OCI-LY1 (cell line): ENCODE results near the gene GKN2.

Experiments used
- H2AFZ ChIP-seq: fragments of 200-600 bp; sonication (generic), shearing (Covaris generic); 2 replicates; pipeline ENCODE4 v1.6.0; 2014; ENCODE audit warnings: antibody characterized with exemption, mild to moderate bottlenecking, low read length
- H3F3A ChIP-seq: fragments of 200-600 bp; sonication (generic), shearing (Covaris generic); 2 replicates; pipeline ENCODE4 v1.6.0; 2014; ENCODE audit warnings: mild to moderate bottlenecking, antibody characterized with exemption, low read length, moderate library complexity; ENCODE audit not compliant: insufficient read depth
- H3K27ac ChIP-seq: fragments of 200-600 bp; sonication (generic); 2 replicates; pipeline ENCODE4 v1.5.1; 2014; ENCODE audit warnings: low read length, mixed run types, mild to moderate bottlenecking, low read depth; ENCODE audit not compliant: poor library complexity, severe bottlenecking
- H3K27me3 ChIP-seq: fragments of 200-600 bp; sonication (generic); 2 replicates; pipeline ENCODE4 v1.6.0; 2014; ENCODE audit warnings: antibody characterized with exemption, mild to moderate bottlenecking, low read length, moderate library complexity; ENCODE audit not compliant: insufficient read depth
- H3K36me3 ChIP-seq: fragments of 200-600 bp; sonication (generic); 2 replicates; pipeline ENCODE4 v1.6.1; 2014; ENCODE audit warnings: mild to moderate bottlenecking, antibody characterized with exemption, low read length, moderate library complexity, mixed read lengths; ENCODE audit not compliant: insufficient read depth
- H3K4me1 ChIP-seq: fragments of 200-600 bp; sonication (generic); 2 replicates; pipeline ENCODE4 v1.5.1; 2014; ENCODE audit warnings: mild to moderate bottlenecking, low read length, moderate library complexity; ENCODE audit not compliant: insufficient read depth, severe bottlenecking
- H3K4me2 ChIP-seq: fragments of 200-600 bp; sonication (generic), shearing (Covaris generic); 2 replicates; pipeline ENCODE4 v1.6.1; 2014; ENCODE audit warnings: low read length
- H3K4me3 ChIP-seq: fragments of 200-600 bp; sonication (generic); 2 replicates; pipeline ENCODE4 v1.5.1; 2014; ENCODE audit warnings: low read length, low read depth, mild to moderate bottlenecking, mixed read lengths; ENCODE audit not compliant: poor library complexity, severe bottlenecking
- H3K79me2 ChIP-seq: fragments of 200-600 bp; shearing (Covaris generic); 2 replicates; pipeline ENCODE4 v1.6.1; 2016; ENCODE audit warnings: mixed run types, low read length, mixed read lengths; ENCODE audit not compliant: insufficient read depth
- H3K9ac ChIP-seq: fragments of 200-600 bp; sonication (generic), shearing (Covaris generic); 2 replicates; pipeline ENCODE4 v1.6.1; 2014; ENCODE audit warnings: mild to moderate bottlenecking, low read length, mixed read lengths
- H3K9me2 ChIP-seq: fragments of 200-600 bp; sonication (generic), shearing (Covaris generic); 2 replicates; pipeline ENCODE4 v1.6.1; 2014; ENCODE audit warnings: low read depth, mild to moderate bottlenecking, low read length, mixed read lengths
- H3K9me3 ChIP-seq: fragments of 200-600 bp; shearing (Covaris generic); 2 replicates; pipeline ENCODE4 v1.6.1; 2014; ENCODE audit warnings: low read length, mixed read lengths
- H4K20me1 ChIP-seq: fragments of 200-600 bp; sonication (generic), shearing (Covaris generic); 2 replicates; pipeline ENCODE4 v1.6.0; 2016; ENCODE audit warnings: mild to moderate bottlenecking, low read length; ENCODE audit not compliant: insufficient read depth
- EZH2 ChIP-seq: fragments of 200-600 bp; sonication (generic), shearing (Covaris generic); IDR thresholded peaks from 2 replicates; pipeline ENCODE4 v1.8.0; 2017; ENCODE audit warnings: borderline replicate concordance, mixed run types, mild to moderate bottlenecking, antibody characterized with exemption, low read length, moderate library complexity, mixed read lengths
- TF ChIP-seq, protein P1 (sequence below): fragments of 200-600 bp; sonication (generic), shearing (Covaris generic); IDR thresholded peaks from 2 replicates; pipeline ENCODE4 v1.5.1; 2017; ENCODE audit warnings: mild to moderate bottlenecking, antibody characterized with exemption, low read length, moderate library complexity, mixed read lengths

Gene GKN2

DNA sequence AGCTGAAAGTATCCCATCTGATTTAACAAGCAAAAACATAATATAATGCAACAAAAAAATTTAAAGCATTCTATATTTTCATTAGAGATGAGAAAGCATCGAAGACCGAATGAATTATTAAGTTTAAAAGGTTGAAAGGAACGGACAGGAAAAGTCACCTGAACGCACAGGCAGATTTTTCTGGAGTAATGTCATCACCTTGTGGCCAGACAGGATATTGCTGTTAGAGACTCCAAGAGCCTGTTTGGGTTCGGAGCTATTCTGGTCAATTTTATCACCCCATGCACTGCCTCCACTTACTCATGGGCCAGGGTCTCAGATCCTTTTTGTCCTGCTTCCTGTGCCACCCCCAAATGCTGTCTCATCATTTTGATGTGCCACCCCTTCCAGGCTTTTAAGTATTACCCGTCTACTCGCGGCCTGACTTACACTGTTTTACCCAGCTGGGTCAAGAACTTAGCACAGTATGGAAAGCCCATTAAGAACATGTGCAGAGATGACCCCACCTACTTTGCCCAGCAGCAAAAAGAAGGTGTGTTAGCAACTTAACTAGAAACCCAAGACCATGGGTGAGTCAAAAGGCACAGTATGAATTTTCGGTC, 27.3 kb downstream of the GKN2 start:
- no peak overlapping the region for H2AFZ ChIP-seq
- no peaks in the 10 kb centered on the region for H3K9me2 ChIP-seq

DNA sequence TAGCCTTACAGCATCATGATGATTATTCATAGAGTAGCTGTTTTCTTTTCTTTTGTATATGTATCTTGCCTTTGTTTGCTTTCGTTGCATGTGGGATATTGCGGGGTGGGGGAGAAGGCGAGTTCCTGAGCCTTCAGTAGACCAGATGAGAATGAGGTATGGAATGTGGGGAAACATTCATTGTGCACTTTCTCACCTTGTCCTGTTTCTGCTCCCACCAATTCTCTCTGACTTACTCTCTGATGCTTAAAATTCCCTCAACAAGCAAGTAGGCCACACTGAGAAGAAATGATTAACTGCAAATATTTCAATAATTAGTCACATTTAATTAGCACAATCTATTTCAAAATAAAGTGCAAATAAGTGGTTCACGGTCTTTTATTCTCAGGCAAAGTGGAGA, 31.0 kb downstream of the GKN2 start:
- Histone ChIP-seq H4K20me1 (no peaks in the 10 kb centered on the region), H3K27me3 (no peaks in the 10 kb centered on the region), H3K27ac (no peak overlapping the region), H3K79me2 (no peaks in the 10 kb centered on the region), H3K4me1 (peaks cover 4% of the 10 kb centered on the region), H3K9me2 (no peaks in the 10 kb centered on the region), H3F3A (no peaks in the 10 kb centered on the region), H3K9me3 (no peaks in the 10 kb centered on the region), H3K4me3 (no peak overlapping the region), H3K9ac (no peak overlapping the region), H2AFZ (no peak overlapping the region), H3K4me2 (no peak overlapping the region), H3K36me3 (no peaks in the 10 kb centered on the region)
- no peak for TF ChIP-seq EZH2
- TF ChIP-seq, protein P1, sequence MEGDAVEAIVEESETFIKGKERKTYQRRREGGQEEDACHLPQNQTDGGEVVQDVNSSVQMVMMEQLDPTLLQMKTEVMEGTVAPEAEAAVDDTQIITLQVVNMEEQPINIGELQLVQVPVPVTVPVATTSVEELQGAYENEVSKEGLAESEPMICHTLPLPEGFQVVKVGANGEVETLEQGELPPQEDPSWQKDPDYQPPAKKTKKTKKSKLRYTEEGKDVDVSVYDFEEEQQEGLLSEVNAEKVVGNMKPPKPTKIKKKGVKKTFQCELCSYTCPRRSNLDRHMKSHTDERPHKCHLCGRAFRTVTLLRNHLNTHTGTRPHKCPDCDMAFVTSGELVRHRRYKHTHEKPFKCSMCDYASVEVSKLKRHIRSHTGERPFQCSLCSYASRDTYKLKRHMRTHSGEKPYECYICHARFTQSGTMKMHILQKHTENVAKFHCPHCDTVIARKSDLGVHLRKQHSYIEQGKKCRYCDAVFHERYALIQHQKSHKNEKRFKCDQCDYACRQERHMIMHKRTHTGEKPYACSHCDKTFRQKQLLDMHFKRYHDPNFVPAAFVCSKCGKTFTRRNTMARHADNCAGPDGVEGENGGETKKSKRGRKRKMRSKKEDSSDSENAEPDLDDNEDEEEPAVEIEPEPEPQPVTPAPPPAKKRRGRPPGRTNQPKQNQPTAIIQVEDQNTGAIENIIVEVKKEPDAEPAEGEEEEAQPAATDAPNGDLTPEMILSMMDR, result no peak

More for the DNA sequence above, 27.3 kb downstream of the GKN2 start:
- Histone ChIP-seq H4K20me1 (no peaks in the 10 kb centered on the region), H3K79me2 (no peaks in the 10 kb centered on the region), H3K27me3 (no peaks in the 10 kb centered on the region), H3K9ac (no peak overlapping the region), H3F3A (no peaks in the 10 kb centered on the region), H3K4me3 (no peak overlapping the region), H3K4me2 (0 out of 2 replicates have a peak overlapping the region, but pooled peaks have one; percentile 4), H3K27ac (no peak overlapping the region), H3K9me3 (no peaks in the 10 kb centered on the region), H3K4me1 (peaks cover 4% of the 10 kb centered on the region), H3K36me3 (no peaks in the 10 kb centered on the region)
- no peak for TF ChIP-seq EZH2
- TF ChIP-seq, protein P1, result peak; percentile 92

DNA sequence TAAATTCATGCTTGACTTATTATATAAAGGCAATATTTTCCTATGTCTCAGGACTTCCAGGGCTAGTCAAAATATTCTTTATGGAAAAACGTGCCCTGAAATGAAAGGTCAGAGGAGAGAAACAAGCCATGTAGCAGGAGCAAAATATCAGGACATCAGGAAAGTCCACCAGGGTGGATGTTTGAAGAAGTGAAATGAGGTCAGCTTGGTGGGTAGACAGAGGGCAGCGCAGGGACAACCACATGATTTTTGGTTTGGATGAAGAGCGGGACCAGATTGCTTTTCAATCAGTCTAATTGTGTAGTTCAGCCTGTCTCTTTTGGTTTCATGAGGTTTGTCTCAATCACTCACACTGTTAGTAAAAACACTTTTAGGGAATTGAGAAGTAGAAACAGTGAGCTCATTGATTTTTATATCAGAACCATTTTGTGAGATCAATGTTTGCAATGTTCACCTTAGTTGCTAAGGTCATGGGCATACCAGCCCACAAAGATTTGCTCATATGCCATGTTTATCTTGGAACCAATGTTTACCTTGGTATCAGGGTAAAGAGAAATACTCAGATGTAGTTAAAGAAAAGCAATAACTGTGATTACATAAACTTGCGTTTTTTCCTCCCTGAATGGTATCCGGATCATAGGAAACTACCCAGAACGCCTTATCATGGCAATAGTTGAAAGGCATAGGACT, 32.1 kb downstream of the GKN2 start:
- Histone ChIP-seq H3K36me3 (no peaks in the 10 kb centered on the region), H3F3A (no peaks in the 10 kb centered on the region), H3K9ac (no peak overlapping the region), H3K4me1 (peaks cover 4% of the 10 kb centered on the region), H3K4me3 (no peak overlapping the region), H4K20me1 (no peaks in the 10 kb centered on the region), H2AFZ (no peak overlapping the region), H3K4me2 (no peak overlapping the region), H3K79me2 (no peaks in the 10 kb centered on the region), H3K9me2 (no peaks in the 10 kb centered on the region), H3K27ac (no peak overlapping the region), H3K9me3 (no peaks in the 10 kb centered on the region), H3K27me3 (no peaks in the 10 kb centered on the region)
- TF ChIP-seq, protein P1, result no peak
- TF ChIP-seq EZH2, result no peak
